22Rv1 (cell line): ENCODE results near the gene SNRNP48.

Experiments
- ZFX ChIP-seq: fragments of 450-650 bp; IDR thresholded peaks from 2 replicates; pipeline ENCODE4 v1.6.1; 2017; ENCODE audit warnings: antibody characterized with exemption, borderline replicate concordance
- TF ChIP-seq, protein P1 (sequence below): fragments of 450-650 bp; IDR thresholded peaks from 2 replicates; pipeline ENCODE4 v1.5.1; 2017; ENCODE audit warnings: mild to moderate bottlenecking

DNA sequence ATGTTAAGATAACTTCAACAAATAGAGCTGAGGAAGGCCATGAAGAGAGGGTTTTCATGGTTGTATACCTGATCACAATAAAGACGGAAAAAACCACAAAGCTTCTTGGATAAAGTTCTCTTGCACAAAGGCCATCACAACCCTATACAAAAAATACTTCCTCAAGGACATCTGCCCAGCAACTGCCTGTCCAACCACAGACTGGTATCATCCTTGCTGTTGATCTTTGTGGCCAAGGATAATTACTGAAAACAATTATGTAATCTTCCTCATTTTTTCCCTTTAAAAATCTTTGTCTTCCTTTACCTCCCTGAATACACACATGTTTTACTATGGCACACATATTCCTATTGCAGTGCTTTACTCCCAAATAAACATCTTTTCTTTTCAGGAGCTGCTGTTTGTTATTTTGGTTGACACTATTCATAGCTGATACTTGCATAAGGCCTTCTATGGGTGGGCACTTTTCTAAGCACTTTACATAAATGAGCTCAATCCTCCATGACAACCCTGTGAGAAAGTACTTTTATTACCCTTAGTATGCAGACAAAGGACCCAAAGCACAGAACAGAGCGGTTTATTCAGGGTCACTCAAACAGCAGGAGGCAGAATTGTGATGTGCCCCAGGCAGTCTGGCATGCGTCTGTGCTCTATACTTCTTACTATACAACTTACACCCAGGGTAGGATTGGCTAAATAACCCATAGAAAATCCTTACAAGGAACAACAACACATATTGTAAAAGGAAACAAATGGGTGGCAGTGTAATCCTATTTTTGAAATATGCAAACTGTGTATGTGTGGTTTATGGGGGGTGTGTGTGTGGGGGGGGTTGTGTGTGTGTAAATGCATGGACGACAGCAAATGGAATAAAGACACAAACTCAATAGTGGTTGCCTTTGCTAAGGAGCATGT is 35.1 kb downstream of the SNRNP48 start:
- TF ChIP-seq, protein P1, sequence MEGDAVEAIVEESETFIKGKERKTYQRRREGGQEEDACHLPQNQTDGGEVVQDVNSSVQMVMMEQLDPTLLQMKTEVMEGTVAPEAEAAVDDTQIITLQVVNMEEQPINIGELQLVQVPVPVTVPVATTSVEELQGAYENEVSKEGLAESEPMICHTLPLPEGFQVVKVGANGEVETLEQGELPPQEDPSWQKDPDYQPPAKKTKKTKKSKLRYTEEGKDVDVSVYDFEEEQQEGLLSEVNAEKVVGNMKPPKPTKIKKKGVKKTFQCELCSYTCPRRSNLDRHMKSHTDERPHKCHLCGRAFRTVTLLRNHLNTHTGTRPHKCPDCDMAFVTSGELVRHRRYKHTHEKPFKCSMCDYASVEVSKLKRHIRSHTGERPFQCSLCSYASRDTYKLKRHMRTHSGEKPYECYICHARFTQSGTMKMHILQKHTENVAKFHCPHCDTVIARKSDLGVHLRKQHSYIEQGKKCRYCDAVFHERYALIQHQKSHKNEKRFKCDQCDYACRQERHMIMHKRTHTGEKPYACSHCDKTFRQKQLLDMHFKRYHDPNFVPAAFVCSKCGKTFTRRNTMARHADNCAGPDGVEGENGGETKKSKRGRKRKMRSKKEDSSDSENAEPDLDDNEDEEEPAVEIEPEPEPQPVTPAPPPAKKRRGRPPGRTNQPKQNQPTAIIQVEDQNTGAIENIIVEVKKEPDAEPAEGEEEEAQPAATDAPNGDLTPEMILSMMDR, result no peak
- TF ChIP-seq ZFX, result no peak
